ENCODE results near the gene AQP9. TPM values are rescaled to one million over a fixed set of nuclear protein-coding genes. Genes with fewer than 3 reads are reported as not detected.

Gene AQP9, protein sequence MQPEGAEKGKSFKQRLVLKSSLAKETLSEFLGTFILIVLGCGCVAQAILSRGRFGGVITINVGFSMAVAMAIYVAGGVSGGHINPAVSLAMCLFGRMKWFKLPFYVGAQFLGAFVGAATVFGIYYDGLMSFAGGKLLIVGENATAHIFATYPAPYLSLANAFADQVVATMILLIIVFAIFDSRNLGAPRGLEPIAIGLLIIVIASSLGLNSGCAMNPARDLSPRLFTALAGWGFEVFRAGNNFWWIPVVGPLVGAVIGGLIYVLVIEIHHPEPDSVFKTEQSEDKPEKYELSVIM
- 0.09 and 1.1 TPM in 2 replicates for total RNA-seq (ENCODE audit: low replicate concordance)

DNA sequence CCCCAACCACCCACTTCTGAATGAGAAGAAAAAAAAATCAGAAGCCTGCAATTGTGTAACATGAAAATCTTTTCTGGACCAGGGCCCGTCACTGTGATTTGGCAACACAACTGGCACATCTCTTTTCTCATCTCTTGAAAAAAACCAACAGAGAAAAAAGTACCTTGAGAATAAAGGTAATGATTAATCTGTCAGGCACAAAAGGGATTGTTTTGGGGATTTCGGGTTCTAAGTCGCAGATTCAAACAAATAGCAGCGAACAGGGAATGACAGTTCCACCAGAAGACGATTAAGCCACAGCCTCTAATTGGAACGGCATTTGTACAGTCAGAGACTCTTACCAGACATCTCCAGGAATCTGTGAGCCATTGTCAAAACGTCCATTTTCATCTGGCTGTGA is at the start of gene AQP9:
Gene AQP9 (plus strand): TSS at position 276 of the 400 bp plus-strand sequence. CDS start 185 bp downstream, outside the sequence.
- TF ChIP-seq, protein P1, sequence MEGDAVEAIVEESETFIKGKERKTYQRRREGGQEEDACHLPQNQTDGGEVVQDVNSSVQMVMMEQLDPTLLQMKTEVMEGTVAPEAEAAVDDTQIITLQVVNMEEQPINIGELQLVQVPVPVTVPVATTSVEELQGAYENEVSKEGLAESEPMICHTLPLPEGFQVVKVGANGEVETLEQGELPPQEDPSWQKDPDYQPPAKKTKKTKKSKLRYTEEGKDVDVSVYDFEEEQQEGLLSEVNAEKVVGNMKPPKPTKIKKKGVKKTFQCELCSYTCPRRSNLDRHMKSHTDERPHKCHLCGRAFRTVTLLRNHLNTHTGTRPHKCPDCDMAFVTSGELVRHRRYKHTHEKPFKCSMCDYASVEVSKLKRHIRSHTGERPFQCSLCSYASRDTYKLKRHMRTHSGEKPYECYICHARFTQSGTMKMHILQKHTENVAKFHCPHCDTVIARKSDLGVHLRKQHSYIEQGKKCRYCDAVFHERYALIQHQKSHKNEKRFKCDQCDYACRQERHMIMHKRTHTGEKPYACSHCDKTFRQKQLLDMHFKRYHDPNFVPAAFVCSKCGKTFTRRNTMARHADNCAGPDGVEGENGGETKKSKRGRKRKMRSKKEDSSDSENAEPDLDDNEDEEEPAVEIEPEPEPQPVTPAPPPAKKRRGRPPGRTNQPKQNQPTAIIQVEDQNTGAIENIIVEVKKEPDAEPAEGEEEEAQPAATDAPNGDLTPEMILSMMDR (IDR thresholded peaks at IDR 0.05; ENCODE audit: insufficient read depth, low read length) = no peak
- DNase-seq (ENCODE audit: low read depth) = no peak
- H3K4me3 ChIP-seq (ENCODE audit: low read depth, low read length) = no peak within 1 kb of the TSS

DNA sequence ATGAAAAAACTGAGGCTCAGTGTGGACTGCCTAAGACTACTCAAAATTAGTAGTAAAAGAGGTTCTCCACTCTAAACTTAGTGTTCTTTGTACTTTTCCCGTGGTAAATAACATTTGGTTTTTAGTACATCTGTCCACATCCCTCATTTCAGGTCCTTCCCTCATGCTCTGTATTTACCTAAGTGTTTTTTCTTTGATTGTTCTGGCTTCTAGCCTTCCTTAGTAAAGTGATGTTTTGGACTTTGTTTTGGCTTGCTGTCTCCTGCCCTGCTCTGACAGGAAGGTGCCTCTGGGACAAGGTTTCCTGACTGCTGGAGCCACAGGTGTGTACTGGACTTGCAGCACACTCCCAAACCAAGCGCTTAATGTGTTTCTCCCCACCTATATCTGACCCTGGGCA is 42.8 kb upstream of the AQP9 start:
- no peak overlapping the region for H3K4me3 ChIP-seq (ENCODE audit: low read depth, low read length)
- TF ChIP-seq, protein P1 (IDR thresholded peaks at IDR 0.05; ENCODE audit: insufficient read depth, low read length) = no peak
- DNase-seq (ENCODE audit: low read depth) = no peak

DNA sequence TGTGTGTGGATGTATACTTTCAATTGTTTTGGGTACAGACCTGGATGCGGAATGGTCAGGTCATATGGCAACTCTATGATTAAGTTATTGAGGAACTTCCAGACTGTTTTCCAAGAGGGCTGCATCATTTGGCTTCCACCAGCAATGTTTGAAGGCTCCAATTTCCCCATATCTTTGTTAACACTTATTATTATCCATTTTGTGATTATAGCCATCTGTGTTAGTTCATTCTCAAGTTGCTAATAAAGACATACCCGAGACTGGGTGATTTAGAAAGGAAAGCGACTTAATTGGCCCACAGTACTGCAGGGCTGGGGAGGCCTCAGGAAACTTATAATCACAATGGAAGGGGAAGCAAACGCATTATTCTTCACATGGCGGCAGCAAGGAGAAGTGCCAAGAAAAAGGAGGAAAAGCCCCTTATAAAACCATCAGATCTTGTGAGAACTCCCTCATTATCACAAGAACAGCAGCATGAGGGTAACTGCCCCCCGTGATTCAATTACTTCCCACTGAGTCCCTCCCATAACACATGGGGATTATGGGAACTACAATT is 41.6 kb upstream of the AQP9 start:
- TF ChIP-seq, protein P1 (IDR thresholded peaks at IDR 0.05; ENCODE audit: insufficient read depth, low read length) = no peak
- H3K4me3 ChIP-seq (ENCODE audit: low read depth, low read length) = no peak overlapping the region
- no peak for DNase-seq (ENCODE audit: low read depth)

DNA sequence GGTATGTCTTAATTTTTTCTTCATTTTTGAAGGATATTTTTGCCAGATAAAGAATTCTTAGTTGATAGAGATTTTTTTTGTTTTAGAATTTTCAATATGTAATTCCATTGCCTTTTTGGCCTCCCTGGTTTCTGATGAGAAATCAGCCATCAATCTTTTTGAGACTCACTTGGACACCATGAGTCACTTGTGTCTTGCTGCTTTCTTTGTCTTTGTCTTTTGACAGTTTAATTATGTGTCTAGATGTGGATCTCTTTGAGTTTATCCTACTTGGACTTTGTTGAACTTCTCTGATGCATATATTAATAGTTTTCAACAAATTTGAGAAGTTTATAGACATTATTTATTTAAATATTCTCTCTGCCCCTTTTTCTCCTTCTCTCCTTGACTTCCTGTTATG is 34.7 kb upstream of the AQP9 start:
- DNase-seq (ENCODE audit: low read depth) = no peak
- no peak overlapping the region for H3K4me3 ChIP-seq (ENCODE audit: low read depth, low read length)
- TF ChIP-seq, protein P1 (IDR thresholded peaks at IDR 0.05; ENCODE audit: insufficient read depth, low read length) = no peak

DNA sequence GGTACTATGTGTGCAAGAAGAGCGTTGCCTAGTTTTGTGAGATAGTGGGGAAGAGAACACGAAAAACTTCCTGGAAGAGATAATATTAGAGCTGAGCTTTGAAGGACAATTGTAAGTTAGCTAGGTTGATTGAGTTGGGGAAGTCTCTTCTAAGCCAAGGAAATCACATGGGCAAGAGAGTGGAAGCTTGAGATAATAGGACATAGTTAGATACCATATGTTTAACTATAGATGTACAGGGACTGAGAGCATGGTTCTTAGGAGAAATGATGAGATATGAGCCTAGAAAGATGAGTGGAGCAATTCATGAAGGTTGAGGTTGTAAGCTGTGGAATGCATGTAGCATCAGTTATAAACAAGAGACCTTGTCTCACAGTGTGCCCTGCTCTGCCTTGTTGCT is 30.1 kb upstream of the AQP9 start:
- no peak for DNase-seq (ENCODE audit: low read depth)
- TF ChIP-seq, protein P1 (IDR thresholded peaks at IDR 0.05; ENCODE audit: insufficient read depth, low read length) = no peak
- no peak overlapping the region for H3K4me3 ChIP-seq (ENCODE audit: low read depth, low read length)

DNA sequence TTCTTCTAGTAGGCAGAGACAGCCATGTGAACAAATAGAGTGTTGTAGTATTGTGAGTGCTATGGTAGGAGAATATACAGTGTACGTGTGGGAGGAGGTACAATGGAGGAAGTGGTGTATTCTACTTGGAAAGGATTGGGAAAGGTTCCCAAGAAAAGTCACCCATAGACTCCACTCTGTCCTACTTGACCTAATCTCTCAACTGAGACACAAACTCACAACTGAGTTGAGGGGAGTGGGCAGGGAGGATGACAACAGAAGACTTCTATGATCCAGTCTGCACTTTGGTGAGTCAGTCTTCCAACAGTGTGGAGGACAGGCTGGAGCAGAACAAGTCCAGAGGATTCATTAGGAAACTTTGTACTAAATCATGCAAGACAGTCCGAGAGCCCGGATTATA is 28.8 kb upstream of the AQP9 start:
- TF ChIP-seq, protein P1 (IDR thresholded peaks at IDR 0.05; ENCODE audit: insufficient read depth, low read length) = no peak
- no peak overlapping the region for H3K4me3 ChIP-seq (ENCODE audit: low read depth, low read length)
- no peak for DNase-seq (ENCODE audit: low read depth)

Data from fibroblast of the aortic adventitia (primary cell).